Nephron (organoid): ENCODE measurements around the gene ANKRD60.
A peak's percentile ranks its signal among the peaks of the same experiment; 100 is the strongest.

ENCODE experiments used
- H3K27ac Mint-ChIP-seq, 3 experiments: 2 replicates each; pipeline ENCODE4 v1.8.0; 2020; ENCODE audit warnings: mixed read lengths in 3 of 3, mild to moderate bottlenecking in 2 of 3, moderate library complexity in 1 of 3
- H3K27me3 Mint-ChIP-seq: 2 replicates; pipeline ENCODE4 v1.8.0; 2021; ENCODE audit warnings: low read depth, mild to moderate bottlenecking, moderate library complexity, mixed read lengths
- H3K36me3 Mint-ChIP-seq: 2 replicates; pipeline ENCODE4 v1.8.0; 2020; ENCODE audit warnings: low read depth, mixed read lengths
- H3K4me1 Mint-ChIP-seq: 2 replicates; pipeline ENCODE4 v1.8.0; 2020; ENCODE audit warnings: mixed read lengths
- H3K4me3 Mint-ChIP-seq, 3 experiments: 2 replicates each; pipeline ENCODE4 v1.8.0; 2020; ENCODE audit warnings: mild to moderate bottlenecking in 3 of 3, mixed read lengths in 3 of 3, moderate library complexity in 2 of 3
- H3K9me3 Mint-ChIP-seq: 2 replicates; pipeline ENCODE4 v1.8.0; 2020; ENCODE audit warnings: mixed read lengths
- CTCF ChIP-seq, 3 experiments: fragments of 200-600 bp; sonication (generic); IDR thresholded peaks; one replicate each; pipeline ENCODE4 v1.5.0; 2021; ENCODE audit warnings: antibody characterized with exemption in 3 of 3; ENCODE audit not compliant: unreplicated experiment in 3 of 3

Gene ANKRD60

GRCh38 chr20:58216334-58216733 is 12.1 kb downstream of the ANKRD60 start:
- no peak overlapping the region for H3K4me3 Mint-ChIP-seq
- H3K27ac Mint-ChIP-seq, result peak overlapping the region in 1 of 3 experiments; percentile 27
- no peaks in the 10 kb centered on the region for H3K4me1 Mint-ChIP-seq
- peaks cover 6% of the 10 kb centered on the region for H3K9me3 Mint-ChIP-seq
- no peak for TF ChIP-seq CTCF (IDR thresholded peaks at IDR 0.05; ENCODE audit: unreplicated experiment in 3 of 3)
- no peaks in the 10 kb centered on the region for H3K36me3 Mint-ChIP-seq
- peaks cover 68% of the 10 kb centered on the region for H3K27me3 Mint-ChIP-seq

GRCh38 chr20:58215116-58215515 is 13.3 kb downstream of the ANKRD60 start:
- H3K27ac Mint-ChIP-seq, result no peak overlapping the region
- H3K4me1 Mint-ChIP-seq, result no peaks in the 10 kb centered on the region
- no peaks in the 10 kb centered on the region for H3K36me3 Mint-ChIP-seq
- H3K4me3 Mint-ChIP-seq, result no peak overlapping the region
- peaks cover 56% of the 10 kb centered on the region for H3K27me3 Mint-ChIP-seq
- H3K9me3 Mint-ChIP-seq, result peaks cover 6% of the 10 kb centered on the region
- no peak for TF ChIP-seq CTCF (IDR thresholded peaks at IDR 0.05; ENCODE audit: unreplicated experiment in 3 of 3)

GRCh38 chr20:58214310-58214709 is 14.1 kb downstream of the ANKRD60 start:
- H3K36me3 Mint-ChIP-seq, result no peaks in the 10 kb centered on the region
- H3K27ac Mint-ChIP-seq, result no peak overlapping the region
- no peak overlapping the region for H3K4me3 Mint-ChIP-seq
- H3K9me3 Mint-ChIP-seq, result peaks cover 5% of the 10 kb centered on the region
- H3K27me3 Mint-ChIP-seq, result peaks cover 57% of the 10 kb centered on the region
- peaks cover 5% of the 10 kb centered on the region for H3K4me1 Mint-ChIP-seq
- no peak for TF ChIP-seq CTCF (IDR thresholded peaks at IDR 0.05; ENCODE audit: unreplicated experiment in 3 of 3)

GRCh38 chr20:58213716-58214115 is 14.7 kb downstream of the ANKRD60 start:
- no peaks in the 10 kb centered on the region for H3K9me3 Mint-ChIP-seq

GRCh38 chr20:58213121-58213520 is 15.3 kb downstream of the ANKRD60 start:
- H3K27ac Mint-ChIP-seq, result peak overlapping the region in 2 of 3 experiments; percentile 74 to 76
- no peaks in the 10 kb centered on the region for H3K9me3 Mint-ChIP-seq
- TF ChIP-seq CTCF (IDR thresholded peaks at IDR 0.05; ENCODE audit: unreplicated experiment in 3 of 3), result peak in 2 of 3 experiments; percentile 14 to 27
- peaks cover 5% of the 10 kb centered on the region for H3K4me1 Mint-ChIP-seq
- H3K4me3 Mint-ChIP-seq, result no peak overlapping the region
- no peaks in the 10 kb centered on the region for H3K36me3 Mint-ChIP-seq
- H3K27me3 Mint-ChIP-seq, result peaks cover 45% of the 10 kb centered on the region

More at GRCh38 chr20:58213716-58214115, 14.7 kb downstream of the ANKRD60 start:
- no peak for TF ChIP-seq CTCF (IDR thresholded peaks at IDR 0.05; ENCODE audit: unreplicated experiment in 3 of 3)
- Mint-ChIP-seq H3K4me3 (no peak overlapping the region), H3K27ac (no peak overlapping the region), H3K4me1 (peaks cover 5% of the 10 kb centered on the region), H3K36me3 (no peaks in the 10 kb centered on the region), H3K27me3 (peaks cover 51% of the 10 kb centered on the region)

GRCh38 chr20:58212636-58213035 is 15.8 kb downstream of the ANKRD60 start:
- H3K27ac Mint-ChIP-seq, result peak overlapping the region in 1 of 3 experiments; percentile 76
- H3K9me3 Mint-ChIP-seq, result no peaks in the 10 kb centered on the region
- no peaks in the 10 kb centered on the region for H3K36me3 Mint-ChIP-seq
- no peak overlapping the region for H3K4me3 Mint-ChIP-seq
- peaks cover 5% of the 10 kb centered on the region for H3K4me1 Mint-ChIP-seq
- peaks cover 40% of the 10 kb centered on the region for H3K27me3 Mint-ChIP-seq
- no peak for TF ChIP-seq CTCF (IDR thresholded peaks at IDR 0.05; ENCODE audit: unreplicated experiment in 3 of 3)
